ENCODE data around the gene FAM187B. TPM values are rescaled to one million over a fixed set of nuclear protein-coding genes. Genes with fewer than 3 reads are reported as not detected.

Gene FAM187B
- total and polyA plus RNA-seq, 2 donors from 2014 or later, result not detected

- Histone ChIP-seq H3K4me1 (ENCODE audit: control insufficient read depth in 2 of 3, insufficient read depth in 2 of 3, low read depth in 1 of 3, low read length in 3 of 3) (peaks cover 0 to 8% (median 0%) of the 10 kb centered on the region in 3 donors), H3K9me3 (ENCODE audit: control insufficient read depth in 2 of 3, insufficient read depth in 1 of 3, low read length in 3 of 3) (peaks cover 0 to 4% (median 0%) of the 10 kb centered on the region in 3 donors), H3K27me3 (ENCODE audit: control insufficient read depth, insufficient read depth, low read length) (no peaks in the 10 kb centered on the region), H3K4me3 (ENCODE audit: low read length in 3 of 3) (no peak overlapping the region), H3K9ac (ENCODE audit: low read length in 3 of 3) (no peak overlapping the region), H3K36me3 (ENCODE audit: control insufficient read depth in 2 of 3, insufficient read depth in 3 of 3, low read length in 3 of 3) (no peaks in the 10 kb centered on the region), H3K27ac (ENCODE audit: low read depth in 2 of 2, low read length in 2 of 2) (no peak overlapping the region)
- no peak for DNase-seq
- FAIRE-seq, result no peak
- no peak for TF ChIP-seq CTCF (IDR thresholded peaks at IDR 0.05; ENCODE audit: borderline replicate concordance, extremely low read depth, insufficient read depth)
- intact Hi-C loops (cut with DNase I), result no loop called here
These were observed 12.3 kb downstream of the FAM187B start for GRCh38 chr19:35216016-35216832.

GRCh38 chr19:35214766-35215422, 13.6 kb downstream of the FAM187B start:
- H3K27me3 ChIP-seq (ENCODE audit: control insufficient read depth, insufficient read depth, low read length), result no peaks in the 10 kb centered on the region
- H3K27ac ChIP-seq (ENCODE audit: low read depth in 2 of 2, low read length in 2 of 2), result no peak overlapping the region
- intact Hi-C loops (cut with DNase I), result no loop called here
- peaks cover 0 to 8% (median 0%) of the 10 kb centered on the region in 3 donors for H3K4me1 ChIP-seq (ENCODE audit: control insufficient read depth in 2 of 3, insufficient read depth in 2 of 3, low read depth in 1 of 3, low read length in 3 of 3)
- H3K36me3 ChIP-seq (ENCODE audit: control insufficient read depth in 2 of 3, insufficient read depth in 3 of 3, low read length in 3 of 3), result no peaks in the 10 kb centered on the region
- no peak overlapping the region for H3K4me3 ChIP-seq (ENCODE audit: low read length in 3 of 3)
- DNase-seq (no peak), FAIRE-seq (no peak)
- no peak for TF ChIP-seq CTCF (IDR thresholded peaks at IDR 0.05; ENCODE audit: borderline replicate concordance, extremely low read depth, insufficient read depth)
- H3K9ac ChIP-seq (ENCODE audit: low read length in 3 of 3), result no peak overlapping the region
- H3K9me3 ChIP-seq (ENCODE audit: control insufficient read depth in 2 of 3, insufficient read depth in 1 of 3, low read length in 3 of 3), result no peaks in the 10 kb centered on the region

- no peak overlapping the region for H3K4me3 ChIP-seq (ENCODE audit: low read length in 3 of 3)
- no peaks in the 10 kb centered on the region for H3K27me3 ChIP-seq (ENCODE audit: control insufficient read depth, insufficient read depth, low read length)
- intact Hi-C loops (cut with DNase I), result no loop called here
- no peak overlapping the region for H3K9ac ChIP-seq (ENCODE audit: low read length in 3 of 3)
- no peaks in the 10 kb centered on the region for H3K36me3 ChIP-seq (ENCODE audit: control insufficient read depth in 2 of 3, insufficient read depth in 3 of 3, low read length in 3 of 3)
- TF ChIP-seq CTCF (IDR thresholded peaks at IDR 0.05; ENCODE audit: borderline replicate concordance, extremely low read depth, insufficient read depth), result no peak
- no peaks in the 10 kb centered on the region for H3K9me3 ChIP-seq (ENCODE audit: control insufficient read depth in 2 of 3, insufficient read depth in 1 of 3, low read length in 3 of 3)
- peak; percentile 26 to 84 (median 63) for DNase-seq
- H3K27ac ChIP-seq (ENCODE audit: low read depth in 2 of 2, low read length in 2 of 2), result peak overlapping the region in 1 of 2 donors; percentile 2
- FAIRE-seq, result no peak
- peaks cover 0 to 8% (median 0%) of the 10 kb centered on the region in 3 donors for H3K4me1 ChIP-seq (ENCODE audit: control insufficient read depth in 2 of 3, insufficient read depth in 2 of 3, low read depth in 1 of 3, low read length in 3 of 3)
These were observed 14.6 kb downstream of the FAM187B start for GRCh38 chr19:35213663-35214632.

Measured in kidney (tissue), 14 donors.